Stimulated activated CD4-positive, alpha-beta T cell treated with anti-CD3 and anti-CD28 coated beads, TNF-alpha, amount 100 ng/mL, for 24 hours (primary cell): ENCODE measurements around the gene IQGAP1.
"Not testable (repeated sequence)": the region's sequence is repeated elsewhere in the genome, so short reads cannot be mapped to it uniquely, and the experiment has no call there.

Experiments used
- DNase-seq, 3 experiments: peaks; one replicate each; pipeline ENCODE4 v3.0.0-alpha.2; 2020; ENCODE audit warnings: low read depth in 3 of 3

IQGAP1 gene

DNA sequence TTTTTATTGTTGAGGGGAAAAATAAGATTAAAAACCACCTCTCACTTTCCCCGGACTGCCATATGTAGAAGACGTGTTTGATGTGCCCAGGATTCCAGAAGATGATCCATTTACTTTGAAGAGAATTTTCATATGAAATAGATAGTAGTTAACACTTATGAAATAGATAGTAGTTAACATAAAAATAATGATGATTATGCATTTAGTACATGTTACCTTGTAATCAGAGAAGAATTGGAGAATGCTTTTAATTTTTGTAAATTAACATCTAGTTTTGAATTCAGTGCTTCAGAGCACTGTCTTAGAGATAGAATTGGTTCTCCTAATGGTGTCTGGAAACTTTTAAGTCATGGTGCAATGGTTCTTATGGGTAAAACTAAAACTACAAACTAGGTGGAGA, 95.6 kb downstream of the IQGAP1 start:
- DNase-seq, result no peak

DNA sequence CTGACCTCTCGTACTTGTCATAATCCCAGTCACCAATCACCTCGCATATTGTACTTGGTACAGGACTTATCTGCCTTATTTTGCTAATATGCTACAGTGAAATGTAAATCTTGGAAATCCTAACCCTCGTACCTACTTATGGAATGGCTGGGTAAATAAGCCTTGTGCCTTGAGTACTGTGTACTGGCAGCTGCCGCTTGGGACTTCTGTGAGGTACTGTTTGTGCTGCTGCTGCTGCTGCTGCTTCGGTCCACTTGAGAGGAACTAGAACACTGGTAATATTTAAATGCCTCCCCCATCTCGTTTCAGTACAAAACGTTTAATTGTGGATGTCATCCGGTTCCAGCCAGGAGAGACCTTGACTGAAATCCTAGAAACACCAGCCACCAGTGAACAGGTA, 99.1 kb downstream of the IQGAP1 start:
- DNase-seq, result no peak

GRCh38 chr15:90489514-90489913, 101.5 kb downstream of the IQGAP1 start:
- DNase-seq, result no peak

GRCh38 chr15:90489944-90490343, 101.9 kb downstream of the IQGAP1 start:
- DNase-seq, result no peak

DNA sequence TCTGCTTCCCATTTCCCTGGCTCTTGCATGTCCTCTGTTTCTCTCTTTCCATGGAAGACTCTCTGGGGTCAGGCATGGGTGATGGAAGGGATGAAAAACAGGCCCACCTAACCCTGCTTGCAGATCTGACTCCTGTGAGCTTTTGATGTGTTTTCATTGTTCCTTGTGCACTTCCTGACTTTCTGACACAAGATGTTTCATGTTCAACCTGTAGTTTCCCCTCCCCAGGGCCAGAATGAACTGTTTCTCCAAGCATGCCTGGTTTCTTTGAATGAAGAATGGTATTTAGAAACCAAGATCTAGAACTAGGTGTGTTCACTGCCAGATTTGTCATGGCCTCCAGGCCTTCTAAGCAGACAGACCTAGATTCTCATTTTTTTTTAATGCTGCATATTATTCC, 105.6 kb downstream of the IQGAP1 start:
- no peak for DNase-seq

DNA sequence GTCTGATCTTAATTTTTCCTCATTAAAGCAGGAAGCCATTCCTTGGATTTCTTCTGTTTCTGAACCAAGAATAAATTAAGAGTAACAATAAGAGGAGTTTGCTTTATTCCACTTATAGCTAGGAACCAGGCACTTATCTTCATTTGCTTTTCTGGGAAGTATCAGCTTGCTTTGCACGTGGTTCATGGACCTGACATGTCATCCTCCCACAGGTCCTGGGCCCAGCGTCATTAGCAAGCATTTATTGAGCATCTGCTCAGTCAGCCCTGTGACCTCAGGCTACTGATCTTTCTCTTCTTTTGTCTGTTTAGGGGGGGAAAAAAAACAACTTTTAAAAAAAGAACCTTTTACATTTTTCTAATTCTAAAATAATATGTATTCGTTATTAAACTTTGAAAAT, 107.0 kb downstream of the IQGAP1 start:
- no peak for DNase-seq

DNA sequence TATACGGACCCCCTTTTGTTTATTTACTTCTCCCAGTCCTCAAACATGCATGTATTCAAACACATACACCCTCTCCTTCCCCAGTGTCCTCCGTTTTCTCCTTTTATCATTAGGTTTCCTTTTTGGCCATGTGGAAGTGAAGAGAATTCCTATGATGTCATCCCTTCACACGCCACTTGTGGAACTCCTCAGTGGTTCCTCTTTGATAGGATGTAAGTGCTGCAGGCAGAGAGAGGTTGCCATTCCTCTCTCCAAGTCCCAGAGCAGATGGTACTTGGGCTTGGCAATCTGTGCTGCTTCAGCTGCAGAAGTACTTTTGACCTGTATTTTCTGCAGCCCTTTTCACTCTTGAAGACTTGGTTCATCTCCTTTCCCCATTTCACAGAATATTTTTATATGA, 108.7 kb downstream of the IQGAP1 start:
- no peak for DNase-seq

GRCh38 chr15:90497376-90497775, 109.3 kb downstream of the IQGAP1 start:
- no peak for DNase-seq

- no peak for DNase-seq
Measured at GRCh38 chr15:90497912-90498311, 109.9 kb downstream of the IQGAP1 start.

DNA sequence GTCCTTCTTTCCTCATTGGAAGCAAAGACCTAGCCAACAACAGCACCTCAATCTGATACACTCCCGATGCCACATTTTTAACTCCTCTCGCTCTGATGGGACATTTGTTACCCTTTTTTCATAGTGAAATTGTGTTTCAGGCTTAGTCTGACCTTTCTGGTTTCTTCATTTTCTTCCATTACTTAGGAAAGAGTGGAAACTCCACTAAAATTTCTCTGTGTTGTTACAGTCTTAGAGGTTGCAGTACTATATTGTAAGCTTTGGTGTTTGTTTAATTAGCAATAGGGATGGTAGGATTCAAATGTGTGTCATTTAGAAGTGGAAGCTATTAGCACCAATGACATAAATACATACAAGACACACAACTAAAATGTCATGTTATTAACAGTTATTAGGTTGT, 112.1 kb downstream of the IQGAP1 start:
- DNase-seq, result no peak

DNA sequence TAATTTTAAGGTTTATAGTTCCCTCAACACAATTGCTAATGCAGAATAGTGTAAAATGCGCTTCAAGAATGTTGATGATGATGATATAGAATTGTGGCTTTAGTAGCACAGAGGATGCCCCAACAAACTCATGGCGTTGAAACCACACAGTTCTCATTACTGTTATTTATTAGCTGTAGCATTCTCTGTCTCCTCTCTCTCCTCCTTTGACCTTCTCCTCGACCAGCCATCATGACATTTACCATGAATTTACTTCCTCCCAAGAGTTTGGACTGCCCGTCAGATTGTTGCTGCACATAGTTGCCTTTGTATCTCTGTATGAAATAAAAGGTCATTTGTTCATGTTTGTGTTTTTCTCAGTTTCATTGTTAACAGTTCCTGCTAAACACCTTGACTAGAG, 113.9 kb downstream of the IQGAP1 start:
- no peak for DNase-seq

DNA sequence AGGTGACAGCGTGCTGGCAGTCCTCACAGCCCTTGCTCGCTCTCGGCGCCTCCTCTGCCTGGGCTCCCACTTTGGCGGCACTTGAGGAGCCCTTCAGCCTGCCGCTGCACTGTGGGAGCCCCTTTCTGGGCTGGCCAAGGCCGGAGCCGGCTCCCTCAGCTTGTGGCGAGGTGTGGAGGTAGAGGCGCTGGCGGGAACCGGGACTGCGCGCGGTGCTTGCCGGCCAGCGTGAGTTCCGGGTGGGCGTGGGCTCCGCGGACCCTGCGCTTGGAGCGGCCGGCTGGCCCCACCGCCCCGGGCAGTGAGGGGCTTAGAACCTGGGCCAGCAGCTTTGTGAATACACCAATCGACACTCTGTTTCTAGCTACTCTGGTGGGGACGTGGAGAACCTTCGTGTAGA, 122.7 kb downstream of the IQGAP1 start:
- DNase-seq, result not testable (repeated sequence)

DNA sequence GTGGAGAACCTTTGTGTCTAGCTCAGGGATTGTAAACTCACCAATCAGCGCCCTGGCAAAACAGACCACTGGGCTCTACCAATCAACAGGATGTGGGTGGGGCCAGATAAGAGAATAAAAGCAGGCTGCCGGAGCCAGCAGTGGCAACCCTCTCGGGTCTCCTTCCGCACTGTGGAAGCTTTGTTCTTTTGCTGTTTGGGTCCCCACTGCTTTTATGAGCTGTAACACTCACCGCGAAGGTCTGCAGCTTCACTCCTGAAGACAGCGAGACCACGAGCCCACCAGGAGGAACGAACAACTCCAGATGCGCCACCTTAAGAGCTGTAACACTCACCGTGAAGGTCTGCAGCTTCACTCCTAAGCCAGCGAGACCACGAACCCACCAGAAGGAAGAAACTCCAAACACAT, 123.2 kb downstream of the IQGAP1 start:
- peak in 1 of 3 experiments; percentile 2 for DNase-seq

DNA sequence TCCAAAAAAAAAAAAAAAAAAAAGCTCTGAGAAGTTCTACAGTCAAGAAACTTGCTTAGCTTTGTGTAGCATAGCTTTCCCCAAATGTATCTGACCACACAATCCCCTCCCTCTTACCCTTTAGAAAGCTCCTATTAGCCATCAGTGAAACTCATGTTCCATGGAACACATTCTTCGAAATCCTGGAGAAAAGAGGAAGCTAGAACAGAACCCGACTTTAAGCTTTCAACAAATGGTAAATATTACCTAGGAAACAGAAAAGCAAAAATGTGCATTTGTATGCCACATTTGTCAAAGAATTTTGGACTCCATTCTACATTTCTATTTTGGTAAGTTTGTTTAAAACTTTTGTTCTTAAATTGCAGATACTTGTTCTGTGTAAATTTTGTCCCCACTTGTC, 124.2 kb downstream of the IQGAP1 start:
- DNase-seq, result no peak

DNA sequence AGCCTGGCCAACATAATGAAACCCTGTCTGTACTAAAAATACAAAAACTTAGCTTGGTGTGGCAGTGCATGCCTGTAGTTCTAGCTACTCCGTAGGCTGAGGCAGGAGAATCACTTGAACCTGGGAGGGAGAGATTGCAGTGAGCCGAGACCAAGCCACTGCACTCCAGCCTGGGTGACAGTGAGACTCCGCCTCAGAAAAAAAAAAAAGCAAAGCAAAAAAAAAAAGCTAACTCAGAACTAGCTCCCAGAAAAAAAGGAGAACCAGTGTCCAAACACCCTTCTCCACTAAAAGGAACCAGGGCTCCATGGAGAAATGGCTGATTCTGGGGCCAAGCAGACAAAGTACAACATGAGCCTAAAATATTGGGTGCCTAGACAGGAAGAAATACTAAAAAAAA, 124.9 kb downstream of the IQGAP1 start:
- no peak for DNase-seq

- no peak for DNase-seq
Measured at GRCh38 chr15:90513448-90513847, 125.4 kb downstream of the IQGAP1 start.

GRCh38 chr15:90513893-90514292, 125.9 kb downstream of the IQGAP1 start:
- DNase-seq, result not testable (repeated sequence)

DNA sequence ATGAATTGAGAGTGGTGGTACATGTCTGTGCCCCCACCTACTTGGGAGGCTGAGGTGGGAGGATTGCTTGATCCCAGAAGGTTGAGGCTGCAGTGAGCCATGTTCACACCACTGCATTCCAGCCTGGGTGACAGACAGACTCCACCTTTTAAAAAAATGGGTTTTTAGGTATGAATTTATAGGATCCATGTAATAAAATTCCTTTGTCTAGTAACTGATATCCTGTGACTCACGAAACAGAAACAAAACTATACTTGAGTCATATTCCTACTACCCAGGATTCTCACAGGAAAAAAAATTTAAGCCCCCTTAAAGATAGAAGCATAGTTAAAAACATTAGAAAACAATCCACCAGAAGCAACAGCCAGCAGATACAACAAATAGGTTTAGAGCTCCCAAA, 131.6 kb downstream of the IQGAP1 start:
- DNase-seq, result no peak

- DNase-seq, result no peak
Measured at GRCh38 chr15:90520365-90520764, 132.3 kb downstream of the IQGAP1 start.

- DNase-seq, result no peak
Measured at GRCh38 chr15:90523373-90523772, 135.3 kb downstream of the IQGAP1 start.

GRCh38 chr15:90524018-90524803, 136.2 kb downstream of the IQGAP1 start:
- not testable (repeated sequence) for DNase-seq

GRCh38 chr15:90529011-90529370, 140.9 kb downstream of the IQGAP1 start:
- no peak for DNase-seq

- DNase-seq, result peak in 1 of 3 experiments; percentile 49
Measured at GRCh38 chr15:90529371-90530249, 141.6 kb downstream of the IQGAP1 start, which contains the start of gene CRTC3. Gene CRTC3 (plus strand): TSS chr15:90529923. CDS start chr15:90530072, 149 bp downstream.
